ENCODE data around the gene SEMA3C. TPM values are rescaled to one million over a fixed set of nuclear protein-coding genes. Genes with fewer than 3 reads are reported as not detected.

Gene SEMA3C
- total and polyA plus RNA-seq, 7 donors = 8.4 to 298 (median 213) TPM

DNA sequence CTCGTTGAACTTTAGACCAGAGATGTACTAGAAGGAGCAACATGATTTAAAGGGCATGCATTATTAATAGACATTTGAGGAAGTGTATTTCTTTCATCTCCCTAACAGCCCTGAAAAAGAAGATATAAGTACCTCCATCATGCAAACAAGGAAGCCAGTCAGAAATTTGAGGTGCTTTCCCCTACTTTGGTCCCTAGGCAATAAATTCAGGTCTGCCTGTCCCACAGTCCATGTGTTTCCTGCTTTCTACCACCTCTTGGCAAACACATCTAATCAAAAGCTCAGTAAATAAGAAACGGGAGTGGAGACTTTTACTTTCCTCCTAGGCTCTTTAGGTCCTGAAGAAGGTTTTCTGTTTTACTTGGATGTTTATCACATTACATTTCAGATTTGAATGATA, 5.2 kb upstream of the SEMA3C start:
- H3K27me3 ChIP-seq = no peaks in the 10 kb centered on the region
- DNase-seq = no peak
- H3K36me3 ChIP-seq = no peaks in the 10 kb centered on the region
- intact Hi-C loops (cut with DNase I) = loop anchor here (5.0 kb wide), 1 partner anchor 188 kb away; no protein-coding TSS in a partner anchor
- no peak overlapping the region for H3K4me3 ChIP-seq
- 17 to 23% methylated on average over 2 of the region's 2 CpGs for WGBS, 2 donors
- peaks cover 0 to 18% (median 11%) of the 10 kb centered on the region in 4 donors for H3K4me1 ChIP-seq
- TF ChIP-seq POLR2AphosphoS5 (IDR thresholded peaks at IDR 0.05) (no peak), POLR2A (IDR thresholded peaks at IDR 0.05) (no peak), EP300 (IDR thresholded peaks at IDR 0.05) (no peak)
- TF ChIP-seq, protein P1, sequence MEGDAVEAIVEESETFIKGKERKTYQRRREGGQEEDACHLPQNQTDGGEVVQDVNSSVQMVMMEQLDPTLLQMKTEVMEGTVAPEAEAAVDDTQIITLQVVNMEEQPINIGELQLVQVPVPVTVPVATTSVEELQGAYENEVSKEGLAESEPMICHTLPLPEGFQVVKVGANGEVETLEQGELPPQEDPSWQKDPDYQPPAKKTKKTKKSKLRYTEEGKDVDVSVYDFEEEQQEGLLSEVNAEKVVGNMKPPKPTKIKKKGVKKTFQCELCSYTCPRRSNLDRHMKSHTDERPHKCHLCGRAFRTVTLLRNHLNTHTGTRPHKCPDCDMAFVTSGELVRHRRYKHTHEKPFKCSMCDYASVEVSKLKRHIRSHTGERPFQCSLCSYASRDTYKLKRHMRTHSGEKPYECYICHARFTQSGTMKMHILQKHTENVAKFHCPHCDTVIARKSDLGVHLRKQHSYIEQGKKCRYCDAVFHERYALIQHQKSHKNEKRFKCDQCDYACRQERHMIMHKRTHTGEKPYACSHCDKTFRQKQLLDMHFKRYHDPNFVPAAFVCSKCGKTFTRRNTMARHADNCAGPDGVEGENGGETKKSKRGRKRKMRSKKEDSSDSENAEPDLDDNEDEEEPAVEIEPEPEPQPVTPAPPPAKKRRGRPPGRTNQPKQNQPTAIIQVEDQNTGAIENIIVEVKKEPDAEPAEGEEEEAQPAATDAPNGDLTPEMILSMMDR (IDR thresholded peaks at IDR 0.05) = no peak
- no peak overlapping the region for H3K27ac ChIP-seq
- no peaks in the 10 kb centered on the region for H3K9me3 ChIP-seq

DNA sequence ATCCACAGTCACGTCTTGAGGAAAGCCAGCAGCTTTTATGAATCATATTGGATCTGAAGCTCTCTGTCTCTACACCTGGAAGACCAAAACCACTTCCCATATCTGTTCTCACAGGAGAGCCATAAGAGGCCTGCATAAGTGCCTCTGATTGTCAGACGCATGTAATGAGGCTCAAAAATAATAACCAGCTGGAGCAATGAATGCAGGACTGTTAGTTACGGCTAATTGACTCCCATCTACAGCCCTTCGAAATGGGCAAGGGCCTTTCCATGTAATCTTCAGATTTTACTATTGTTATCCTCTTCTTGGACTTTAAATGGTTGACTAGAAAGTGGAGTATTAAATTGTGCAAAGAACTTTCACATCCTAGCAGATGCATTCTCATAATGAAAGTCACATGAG, 4.4 kb upstream of the SEMA3C start:
- no peaks in the 10 kb centered on the region for H3K36me3 ChIP-seq
- H3K9me3 ChIP-seq = no peaks in the 10 kb centered on the region
- H3K4me1 ChIP-seq = peaks cover 0 to 18% (median 11%) of the 10 kb centered on the region in 4 donors
- TF ChIP-seq EP300 (IDR thresholded peaks at IDR 0.05) (no peak), POLR2A (IDR thresholded peaks at IDR 0.05) (no peak), POLR2AphosphoS5 (IDR thresholded peaks at IDR 0.05) (no peak)
- TF ChIP-seq, protein P1 (IDR thresholded peaks at IDR 0.05) = no peak
- intact Hi-C loops (cut with DNase I) = loop anchor here (5.0 kb wide), 1 partner anchor 189 kb away; no protein-coding TSS in a partner anchor
- no peak for DNase-seq
- H3K27ac ChIP-seq = no peak overlapping the region
- no peaks in the 10 kb centered on the region for H3K27me3 ChIP-seq
- H3K4me3 ChIP-seq = no peak overlapping the region
- 66 to 72% methylated on average over 4 of the region's 4 CpGs for WGBS, 2 donors

DNA sequence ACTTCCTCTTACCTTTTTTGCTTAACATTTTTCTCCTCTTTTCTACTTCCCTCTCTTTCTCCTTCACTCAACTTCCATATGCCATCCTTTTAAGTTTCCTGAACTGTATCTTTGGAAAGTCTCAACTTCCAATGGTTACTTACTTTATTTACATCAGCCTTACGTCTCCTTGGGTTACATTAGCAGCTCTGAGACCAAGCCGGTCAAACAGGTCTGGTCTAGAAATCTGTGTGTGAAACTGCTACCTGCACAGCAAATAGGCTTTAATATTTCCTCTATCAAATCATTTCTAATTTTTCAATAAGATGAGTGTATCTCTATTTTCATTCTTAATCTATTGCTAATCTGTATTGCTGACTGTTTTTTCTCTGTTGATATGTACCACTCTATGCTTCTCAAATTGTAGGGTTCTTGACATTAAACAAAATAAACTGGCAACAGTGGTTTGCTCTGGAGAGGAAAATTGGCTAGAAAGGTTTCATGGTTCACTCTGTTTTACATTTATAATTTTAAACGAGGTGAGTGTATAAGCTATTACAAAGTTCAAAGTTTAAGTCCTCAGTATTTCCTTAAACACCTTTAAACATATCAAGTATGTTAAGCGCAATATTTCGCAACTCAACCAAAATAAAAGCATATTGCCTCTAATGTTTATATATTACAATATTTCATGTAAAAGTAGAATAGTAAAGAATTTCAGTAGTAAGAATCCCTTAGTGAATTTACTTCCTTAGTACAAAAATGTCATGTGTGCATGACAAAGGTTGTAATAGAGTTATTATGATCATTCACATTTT, 3.6 kb upstream of the SEMA3C start:
- Histone ChIP-seq H3K9me3 (no peaks in the 10 kb centered on the region), H3K4me1 (peaks cover 0 to 18% (median 11%) of the 10 kb centered on the region in 4 donors), H3K27ac (no peak overlapping the region), H3K36me3 (no peaks in the 10 kb centered on the region), H3K27me3 (no peaks in the 10 kb centered on the region), H3K4me3 (no peak overlapping the region)
- TF ChIP-seq EP300 (IDR thresholded peaks at IDR 0.05) = no peak
- TF ChIP-seq POLR2A (IDR thresholded peaks at IDR 0.05) = no peak
- no peak for TF ChIP-seq POLR2AphosphoS5 (IDR thresholded peaks at IDR 0.05)
- TF ChIP-seq, protein P1 (IDR thresholded peaks at IDR 0.05) = no peak
- no peak for DNase-seq
- WGBS, 2 donors = 18 to 71% methylated on average over 5 of the region's 5 CpGs
- intact Hi-C loops (cut with DNase I) = loop anchor here (5.0 kb wide), 1 partner anchor 190 kb away; no protein-coding TSS in a partner anchor

DNA sequence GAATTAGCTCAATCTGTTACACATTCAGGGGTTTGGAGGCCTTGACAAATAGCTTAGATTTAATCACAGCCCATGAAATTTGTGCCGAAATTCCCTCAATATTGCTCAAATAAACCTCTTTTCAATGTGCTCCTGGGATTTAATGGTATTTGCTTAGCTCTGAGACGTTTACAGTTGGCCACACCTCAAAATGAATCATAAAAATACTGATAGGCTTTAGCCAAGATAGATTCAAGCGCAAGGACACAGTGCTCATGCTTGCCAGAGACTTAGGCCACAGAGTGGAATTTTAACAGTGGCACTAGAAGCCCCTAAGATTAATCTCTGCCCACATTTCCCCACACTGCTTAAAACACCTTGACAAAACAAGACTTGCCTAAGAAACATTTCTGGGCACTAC, 2.3 kb upstream of the SEMA3C start:
- no peak overlapping the region for H3K27ac ChIP-seq
- intact Hi-C loops (cut with DNase I) = loop anchor here (5.0 kb wide), 1 partner anchor 191 kb away; no protein-coding TSS in a partner anchor
- H3K9me3 ChIP-seq = no peaks in the 10 kb centered on the region
- no peaks in the 10 kb centered on the region for H3K27me3 ChIP-seq
- peaks cover 0 to 25% (median 12%) of the 10 kb centered on the region in 4 donors for H3K4me1 ChIP-seq
- TF ChIP-seq, protein P1 (IDR thresholded peaks at IDR 0.05) = no peak
- TF ChIP-seq POLR2A (IDR thresholded peaks at IDR 0.05) = no peak
- TF ChIP-seq POLR2AphosphoS5 (IDR thresholded peaks at IDR 0.05) = no peak
- TF ChIP-seq EP300 (IDR thresholded peaks at IDR 0.05) = no peak
- DNase-seq = no peak
- H3K4me3 ChIP-seq = no peak overlapping the region
- 15 to 61% methylated on average over 3 of the region's 3 CpGs for WGBS, 2 donors
- no peaks in the 10 kb centered on the region for H3K36me3 ChIP-seq

Data from sigmoid colon (tissue), 7 donors.